SK-N-SH (cell line): ENCODE measurements around the gene AMFR. TPM values are rescaled to one million over a fixed set of nuclear protein-coding genes. Genes with fewer than 3 reads are reported as not detected.

Experiments used
- CTCF ChIA-PET: fragments of 300-600, 350-600 bp; formaldehyde crosslinking; extraction: SDS; loops from one replicate; lab custom pipeline; 2021; lab: Yijun Ruan, JAX
- POLR2A ChIA-PET: fragments of 350-600 bp; sonication (Branson Sonifier 250); formaldehyde crosslinking; extraction: SDS; loops from one replicate; lab custom pipeline; 2020; ENCODE audit warnings: antibody characterized with exemption, inconsistent platforms; lab: Yijun Ruan, JAX
- DNase-seq: peaks from one replicate; pipeline ENCODE4 v3.0.0; 2012
- H2AFZ ChIP-seq: fragments of 200-600 bp; sonication (generic); 2 replicates; pipeline ENCODE4 v1.8.1; 2016; ENCODE audit warnings: antibody characterized with exemption, mild to moderate bottlenecking, low read depth
- H3F3A ChIP-seq: fragments of 200-600 bp; sonication (generic); replicated peaks from 2 replicates; pipeline ENCODE3; 2016; ENCODE audit warnings: antibody characterized with exemption, mild to moderate bottlenecking; ENCODE audit not compliant: insufficient read depth
- H3K27ac ChIP-seq, 2 experiments: fragments of 200-500 bp in 1 of 2; fragments of 200-600 bp in 1 of 2; sonication (Bioruptor generic) in 1 of 2; sonication (generic), shearing (Covaris generic) in 1 of 2; 2 replicates each; pipeline versions ENCODE4 v1.5.1 to v1.6.1; 2014 to 2016; ENCODE audit warnings: low read depth in 2 of 2, inconsistent platforms in 1 of 2, low read length in 1 of 2, mild to moderate bottlenecking in 1 of 2, mixed read lengths in 1 of 2
- H3K27me3 ChIP-seq: fragments of 200-600 bp; sonication (generic), shearing (Covaris generic); 2 replicates; pipeline ENCODE4 v1.6.1; 2016; ENCODE audit warnings: mixed run types; ENCODE audit not compliant: insufficient read depth
- H3K36me3 ChIP-seq, 2 experiments: fragments of 200-500 bp in 1 of 2; fragments of 200-600 bp in 1 of 2; sonication (Bioruptor generic) in 1 of 2; sonication (generic) in 1 of 2; replicated peaks in 1 of 2; 2 replicates each; pipeline versions ENCODE3 to v1.5.1; 2014 to 2016; ENCODE audit warnings: low read length in 1 of 2, mild to moderate bottlenecking in 1 of 2; ENCODE audit not compliant: insufficient read depth in 2 of 2, control insufficient read depth in 1 of 2
- H3K4me1 ChIP-seq, 2 experiments: fragments of 200-500 bp in 1 of 2; fragments of 200-600 bp in 1 of 2; sonication (Bioruptor generic) in 1 of 2; sonication (generic), shearing (Covaris generic) in 1 of 2; 2 replicates each; pipeline versions ENCODE4 v1.5.1 to v1.6.1; 2014 to 2016; ENCODE audit warnings: low read depth in 1 of 2, low read length in 1 of 2, mixed run types in 1 of 2; ENCODE audit not compliant: insufficient read depth in 2 of 2, control insufficient read depth in 1 of 2
- H3K4me2 ChIP-seq: fragments of 200-600 bp; sonication (generic), shearing (Covaris generic); 2 replicates; pipeline ENCODE4 v1.6.1; 2017; ENCODE audit warnings: mixed run types
- H3K4me3 ChIP-seq, 2 experiments: fragments of 200-500 bp in 1 of 2; fragments of 200-600 bp in 1 of 2; sonication (Bioruptor generic) in 1 of 2; sonication (generic), shearing (Covaris generic) in 1 of 2; 2 replicates each; pipeline versions ENCODE4 v1.5.1 to v1.8.1; 2014 to 2016; ENCODE audit warnings: low read depth in 2 of 2, inconsistent platforms in 1 of 2, low read length in 1 of 2, mild to moderate bottlenecking in 1 of 2, mixed read lengths in 1 of 2, moderate library complexity in 1 of 2
- H3K79me2 ChIP-seq: fragments of 200-600 bp; sonication (generic); 2 replicates; pipeline ENCODE4 v1.8.1; 2017; ENCODE audit warnings: mild to moderate bottlenecking; ENCODE audit not compliant: insufficient read depth
- H3K9ac ChIP-seq: fragments of 200-600 bp; sonication (generic); 2 replicates; pipeline ENCODE4 v1.6.1; 2017; ENCODE audit warnings: mixed run types
- H3K9me2 ChIP-seq: fragments of 200-600 bp; sonication (generic); 2 replicates; pipeline ENCODE4 v1.6.1; 2017; ENCODE audit warnings: mixed run types
- H3K9me3 ChIP-seq: fragments of 200-600 bp; sonication (generic); 2 replicates; pipeline ENCODE4 v1.6.1; 2017; ENCODE audit warnings: mixed run types, mild to moderate bottlenecking, moderate library complexity
- H4K20me1 ChIP-seq: fragments of 200-600 bp; sonication (generic); 2 replicates; pipeline ENCODE4 v1.6.1; 2017; ENCODE audit warnings: mild to moderate bottlenecking, mixed run types; ENCODE audit not compliant: insufficient read depth
- FOSL2 ChIP-seq: IDR thresholded peaks from 2 replicates; pipeline ENCODE4 v1.4.0; 2012; ENCODE audit warnings: low read depth, mild to moderate bottlenecking, moderate library complexity, borderline replicate concordance
- GABPA ChIP-seq: IDR thresholded peaks from 2 replicates; pipeline ENCODE4 v1.4.0; 2012; ENCODE audit warnings: low read depth, mild to moderate bottlenecking
- MAX ChIP-seq: IDR thresholded peaks from 2 replicates; pipeline ENCODE4 v1.4.0; 2012; ENCODE audit warnings: low read depth
- MEF2A ChIP-seq: IDR thresholded peaks from 2 replicates; pipeline ENCODE4 v1.4.0; 2012; ENCODE audit warnings: low read depth, borderline replicate concordance
- NFIC ChIP-seq: IDR thresholded peaks from 2 replicates; pipeline ENCODE4 v1.4.0; 2012; ENCODE audit warnings: borderline replicate concordance
- RAD21 ChIP-seq: IDR thresholded peaks from 2 replicates; pipeline ENCODE4 v1.6.1; 2012; ENCODE audit warnings: mild to moderate bottlenecking, low read length
- REST ChIP-seq: IDR thresholded peaks from 2 replicates; pipeline ENCODE4 v1.6.1; 2012; ENCODE audit warnings: mild to moderate bottlenecking, low read depth, low read length, moderate library complexity
- RFX5 ChIP-seq: IDR thresholded peaks from 2 replicates; pipeline ENCODE4 v1.6.1; 2012; ENCODE audit warnings: mild to moderate bottlenecking, improper control_type of control experiment, low read length
- TCF12 ChIP-seq: IDR thresholded peaks from 2 replicates; pipeline ENCODE4 v1.4.0; 2012
- YY1 ChIP-seq: IDR thresholded peaks from 2 replicates; pipeline ENCODE4 v1.4.0; 2012; ENCODE audit warnings: low read depth, mild to moderate bottlenecking
- WGBS: methylation state at CpG from one replicate; pipeline ENCODE4 v1.1.6; 2017; ENCODE audit warnings: low lambda C conversion rate; 5-methylcytosine and 5-hydroxymethylcytosine counted together
- polyA plus RNA-seq, 3 experiments: library from polyadenylated mRNA; depleted of rRNA; stranded (reverse); fragments of >200 nt; gene quantifications; 2 replicates each; pipeline ENCODE4 v1.2.3, GENCODE V29; 2012

The AMFR gene
- polyA plus RNA-seq, 1 of the 3 experiments (the other 2 are of a cell fraction), result 65.3 TPM

- TF ChIP-seq MAX, result no peak
- TF ChIP-seq GABPA, result no peak
- TF ChIP-seq YY1, result no peak
- TF ChIP-seq RAD21, result no peak
Observed at GRCh38 chr16:56339431-56340195, 85.7 kb downstream of the AMFR start (continued).

GRCh38 chr16:56338566-56339318, 86.6 kb downstream of the AMFR start:
- H3K4me3 ChIP-seq, result no peak overlapping the region
- DNase-seq, result no peak
- H3F3A ChIP-seq, result no peaks in the 10 kb centered on the region
- no peaks in the 10 kb centered on the region for H4K20me1 ChIP-seq
- H3K4me2 ChIP-seq, result no peak overlapping the region
- no peak overlapping the region for H3K9ac ChIP-seq
- no peak overlapping the region for H3K27ac ChIP-seq
- TF ChIP-seq FOSL2 (no peak), NFIC (no peak), MEF2A (no peak), RFX5 (no peak), REST (no peak), TCF12 (no peak)
- TF ChIP-seq, all 33 proteins: peak for 0
- peaks cover 0 to 13% of the 10 kb centered on the region in 2 experiments; a peak in 1 of 4 replicates for H3K4me1 ChIP-seq
- H3K9me3 ChIP-seq, result no peaks in the 10 kb centered on the region
- no peaks in the 10 kb centered on the region for H3K36me3 ChIP-seq
- POLR2A ChIA-PET, result no interaction called here
- no peaks in the 10 kb centered on the region for H3K27me3 ChIP-seq
- H3K9me2 ChIP-seq, result no peaks in the 10 kb centered on the region
- H2AFZ ChIP-seq, result no peak overlapping the region
- WGBS, result 73% methylated on average over 14 of the region's 17 CpGs
- CTCF ChIA-PET, result interaction anchor here (3.2 to 3.5 kb wide), 2 partner anchors 18 to 20 kb away, joined by 10 to 14 read pairs; no protein-coding TSS in a partner anchor
- H3K79me2 ChIP-seq, result no peaks in the 10 kb centered on the region
